ENCODE results near the gene AMBP. TPM values are rescaled to one million over a fixed set of nuclear protein-coding genes. Genes with fewer than 3 reads are reported as not detected.

AMBP gene
- polyA plus RNA-seq, 1 experiment = 0.22 TPM

DNA sequence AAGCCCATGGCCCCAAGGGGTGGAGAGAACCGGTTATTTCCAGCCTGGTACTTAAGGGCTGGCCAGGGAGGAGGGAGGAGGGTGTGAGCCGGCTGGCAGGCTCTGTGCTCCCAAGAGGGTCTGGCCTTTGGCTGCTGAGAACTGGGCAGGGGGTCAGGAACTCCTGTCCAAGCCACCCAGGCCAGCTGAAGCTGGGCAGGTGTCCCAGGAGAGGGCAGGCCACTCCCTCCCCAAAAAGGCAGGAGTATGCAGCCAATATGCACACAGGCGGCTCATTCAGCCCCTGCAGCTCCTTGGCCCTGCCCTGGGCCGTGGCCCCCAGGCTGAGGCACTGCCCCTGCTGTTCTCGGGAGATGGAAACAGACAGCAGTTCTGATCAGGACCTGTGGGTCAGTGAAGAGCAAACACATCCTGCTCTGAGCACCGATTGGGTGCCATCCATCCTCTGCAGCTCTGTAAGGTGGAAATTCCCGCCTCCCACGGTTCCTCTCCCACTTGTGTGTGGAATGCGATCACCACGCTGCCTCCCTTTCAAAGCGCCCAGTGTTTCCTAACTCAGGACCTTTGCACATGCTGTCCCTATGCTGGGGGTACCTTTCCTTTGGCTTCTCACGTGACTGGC lies 38.1 kb upstream of the AMBP start:
- Histone ChIP-seq H3K4me3 (ENCODE audit: low read depth, low read length) (no peak overlapping the region), H3K36me3 (ENCODE audit: control insufficient read depth, insufficient read depth, low read length) (no peaks in the 10 kb centered on the region), H3K27me3 (ENCODE audit: control insufficient read depth, insufficient read depth, low read length) (peaks cover 20% of the 10 kb centered on the region)
- CTCF ChIA-PET = interaction anchor here (1.1 to 2.1 kb wide), 3 partner anchors 24 to 175 kb away, joined by 3 to 6 read pairs (median 4); no protein-coding TSS in a partner anchor
- no peak for DNase-seq (ENCODE audit: low read depth)
- TF ChIP-seq, protein P1, sequence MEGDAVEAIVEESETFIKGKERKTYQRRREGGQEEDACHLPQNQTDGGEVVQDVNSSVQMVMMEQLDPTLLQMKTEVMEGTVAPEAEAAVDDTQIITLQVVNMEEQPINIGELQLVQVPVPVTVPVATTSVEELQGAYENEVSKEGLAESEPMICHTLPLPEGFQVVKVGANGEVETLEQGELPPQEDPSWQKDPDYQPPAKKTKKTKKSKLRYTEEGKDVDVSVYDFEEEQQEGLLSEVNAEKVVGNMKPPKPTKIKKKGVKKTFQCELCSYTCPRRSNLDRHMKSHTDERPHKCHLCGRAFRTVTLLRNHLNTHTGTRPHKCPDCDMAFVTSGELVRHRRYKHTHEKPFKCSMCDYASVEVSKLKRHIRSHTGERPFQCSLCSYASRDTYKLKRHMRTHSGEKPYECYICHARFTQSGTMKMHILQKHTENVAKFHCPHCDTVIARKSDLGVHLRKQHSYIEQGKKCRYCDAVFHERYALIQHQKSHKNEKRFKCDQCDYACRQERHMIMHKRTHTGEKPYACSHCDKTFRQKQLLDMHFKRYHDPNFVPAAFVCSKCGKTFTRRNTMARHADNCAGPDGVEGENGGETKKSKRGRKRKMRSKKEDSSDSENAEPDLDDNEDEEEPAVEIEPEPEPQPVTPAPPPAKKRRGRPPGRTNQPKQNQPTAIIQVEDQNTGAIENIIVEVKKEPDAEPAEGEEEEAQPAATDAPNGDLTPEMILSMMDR (IDR thresholded peaks at IDR 0.05; ENCODE audit: insufficient read depth, low read depth, low read length) = no peak
- POLR2A ChIA-PET = no interaction called here

DNA sequence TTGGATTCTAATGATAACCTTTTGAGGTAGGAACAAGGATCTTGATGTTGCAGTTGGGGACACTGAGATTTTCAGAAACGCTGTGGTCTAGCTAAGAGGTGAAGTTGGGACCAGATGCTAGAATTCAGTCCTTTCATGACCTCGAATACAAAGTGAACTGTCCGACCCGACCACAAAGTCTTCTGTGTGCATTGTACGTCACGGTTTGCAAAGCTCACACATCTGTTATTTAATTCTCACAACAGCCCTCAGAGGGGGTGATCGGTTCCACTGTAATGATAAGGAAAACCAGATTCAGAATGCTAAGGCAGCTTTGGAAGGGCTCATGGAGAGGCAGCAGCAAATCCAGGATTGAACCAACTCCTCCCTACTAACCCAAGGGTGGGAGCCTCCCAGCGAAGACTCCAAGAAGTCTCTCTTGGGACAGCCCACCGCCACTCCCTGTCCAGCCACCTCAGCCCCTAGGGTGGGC lies 37.6 kb upstream of the AMBP start:
- TF ChIP-seq, protein P1 (IDR thresholded peaks at IDR 0.05; ENCODE audit: insufficient read depth, low read depth, low read length) = no peak
- no peaks in the 10 kb centered on the region for H3K36me3 ChIP-seq (ENCODE audit: control insufficient read depth, insufficient read depth, low read length)
- peaks cover 18% of the 10 kb centered on the region for H3K27me3 ChIP-seq (ENCODE audit: control insufficient read depth, insufficient read depth, low read length)
- DNase-seq (ENCODE audit: low read depth) = no peak
- H3K4me3 ChIP-seq (ENCODE audit: low read depth, low read length) = no peak overlapping the region
- ChIA-PET CTCF (interaction anchor here (1.1 to 2.1 kb wide), 3 partner anchors 25 to 175 kb away, joined by 3 to 6 read pairs (median 4); no protein-coding TSS in a partner anchor), POLR2A (no interaction called here)

DNA sequence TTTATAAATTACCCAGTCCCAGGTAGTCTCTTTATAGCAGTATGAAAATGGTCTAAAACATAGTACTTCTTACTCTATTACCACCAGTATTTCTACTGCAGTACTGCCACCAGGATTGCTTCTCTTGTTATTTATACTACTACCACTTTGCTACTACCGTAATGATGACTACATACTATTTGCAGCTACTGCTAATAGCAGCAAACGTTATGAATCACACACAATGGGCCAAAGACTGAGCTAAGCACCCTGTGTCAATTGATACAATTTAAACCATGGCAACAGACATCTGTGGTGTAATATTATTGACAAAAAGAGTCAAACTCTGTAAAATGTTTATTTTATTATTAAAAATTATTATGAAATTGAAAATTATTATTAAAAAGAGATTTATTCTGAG lies 36.3 kb upstream of the AMBP start:
- Histone ChIP-seq H3K36me3 (ENCODE audit: control insufficient read depth, insufficient read depth, low read length) (no peaks in the 10 kb centered on the region), H3K4me3 (ENCODE audit: low read depth, low read length) (no peak overlapping the region), H3K27me3 (ENCODE audit: control insufficient read depth, insufficient read depth, low read length) (peaks cover 14% of the 10 kb centered on the region)
- TF ChIP-seq, protein P1 (IDR thresholded peaks at IDR 0.05; ENCODE audit: insufficient read depth, low read depth, low read length) = no peak
- ChIA-PET CTCF (interaction anchor here (1.9 to 2.0 kb wide), 2 partner anchors 32 to 41 kb away, joined by 7 to 10 read pairs; partner anchors contain the start of gene COL27A1), POLR2A (no interaction called here)
- no peak for DNase-seq (ENCODE audit: low read depth)

DNA sequence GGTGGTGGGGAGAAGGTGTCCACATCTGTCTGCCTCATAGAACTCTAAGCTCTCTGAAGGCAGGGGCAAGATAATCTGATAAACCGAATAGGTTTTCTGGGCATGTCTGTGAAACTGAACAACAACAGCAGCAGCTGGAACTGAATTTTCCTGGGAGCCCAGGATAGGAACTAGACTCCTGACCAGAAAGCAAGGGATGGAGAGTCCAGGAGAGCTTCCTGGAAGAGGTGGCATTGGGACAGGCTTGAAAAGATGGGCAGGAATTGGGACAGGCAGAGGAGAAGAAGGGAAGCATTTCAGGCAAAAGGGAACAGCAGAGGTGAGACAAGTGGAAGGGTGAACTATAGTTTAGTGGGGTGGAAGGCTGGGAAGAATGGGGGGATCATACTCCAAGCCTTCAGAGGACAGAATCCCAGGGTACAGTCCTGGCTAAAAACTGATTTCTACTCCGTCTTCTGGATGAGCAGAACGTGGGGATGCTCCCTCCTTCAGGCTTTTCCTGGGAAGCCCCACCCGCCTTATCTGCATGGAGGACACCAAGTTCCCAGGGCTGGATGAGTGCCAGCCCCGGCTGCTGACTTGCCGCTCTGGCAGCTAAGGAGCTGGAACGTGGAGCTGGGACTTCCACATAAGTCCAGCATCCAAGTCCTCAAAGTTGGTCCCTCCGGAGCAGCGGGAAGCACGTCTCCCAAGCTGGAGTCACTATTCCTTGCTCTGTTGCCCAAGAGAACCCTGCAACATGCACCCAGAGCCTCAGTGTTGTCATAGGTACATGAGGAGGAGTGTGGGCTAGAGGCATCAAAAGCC lies 34.9 kb upstream of the AMBP start:
- Histone ChIP-seq H3K4me3 (ENCODE audit: low read depth, low read length) (no peak overlapping the region), H3K27me3 (ENCODE audit: control insufficient read depth, insufficient read depth, low read length) (peaks cover 10% of the 10 kb centered on the region), H3K36me3 (ENCODE audit: control insufficient read depth, insufficient read depth, low read length) (no peaks in the 10 kb centered on the region)
- TF ChIP-seq, protein P1 (IDR thresholded peaks at IDR 0.05; ENCODE audit: insufficient read depth, low read depth, low read length) = no peak
- peak; percentile 33 for DNase-seq (ENCODE audit: low read depth)
- CTCF ChIA-PET = interaction anchor here (0.5 to 2.0 kb wide), 4 partner anchors 31 to 376 kb away, joined by 3 to 10 read pairs (median 8); partner anchors contain the start of gene COL27A1
- POLR2A ChIA-PET = no interaction called here

DNA sequence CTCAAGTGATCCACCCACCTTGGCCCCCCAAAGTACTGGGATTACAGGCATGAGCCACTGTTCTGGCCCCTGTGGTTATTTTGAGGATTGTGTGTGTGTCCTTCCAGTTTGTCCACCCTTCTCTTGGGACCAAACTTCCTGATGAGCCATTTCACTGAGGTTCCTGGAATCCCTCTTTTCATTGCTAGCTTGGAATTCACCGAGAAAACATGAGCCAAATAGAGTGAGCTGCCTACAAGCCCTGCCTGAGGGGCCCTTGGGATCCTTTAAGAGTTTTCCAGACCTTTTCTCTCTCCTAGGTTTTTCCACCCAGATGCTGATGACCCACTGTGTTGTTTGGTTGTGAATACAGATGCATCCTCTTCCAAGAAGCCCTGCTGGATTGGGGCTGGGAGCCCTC lies 34.2 kb upstream of the AMBP start:
- ChIA-PET CTCF (interaction anchor here (0.8 to 1.9 kb wide), 3 partner anchors 11 to 178 kb away, joined by 3 to 10 read pairs (median 7); no protein-coding TSS in a partner anchor), POLR2A (no interaction called here)
- TF ChIP-seq, protein P1 (IDR thresholded peaks at IDR 0.05; ENCODE audit: insufficient read depth, low read depth, low read length) = no peak
- Histone ChIP-seq H3K27me3 (ENCODE audit: control insufficient read depth, insufficient read depth, low read length) (peaks cover 6% of the 10 kb centered on the region), H3K36me3 (ENCODE audit: control insufficient read depth, insufficient read depth, low read length) (no peaks in the 10 kb centered on the region), H3K4me3 (ENCODE audit: low read depth, low read length) (no peak overlapping the region)
- DNase-seq (ENCODE audit: low read depth) = no peak
